LHCN-M2 (cell line): Measurements from ENCODE around the gene MANBA. TPM values are rescaled to one million over a fixed set of nuclear protein-coding genes. Genes with fewer than 3 reads are reported as not detected.
"Not testable (repeated sequence)": the region's sequence is repeated elsewhere in the genome, so short reads cannot be mapped to it uniquely, and the experiment has no call there.

Experiments used
- DNase-seq: peaks from one replicate; pipeline ENCODE4 v3.0.0-alpha.2; 2012; ENCODE audit warnings: low read depth
- total RNA-seq: library from RNA; depleted of rRNA; stranded (reverse); fragments of >200 nt; gene quantifications from 2 replicates; pipeline ENCODE4 v1.2.3, GENCODE V29; 2014

MANBA gene
- total RNA-seq, 1 experiment from 2014 or later, result 24.4 TPM

GRCh38 chr4:102620697-102621497 is 139.9 kb downstream of the MANBA start:
- DNase-seq, result peak; percentile 86

GRCh38 chr4:102619776-102620631 is 140.8 kb downstream of the MANBA start:
- DNase-seq, result peak; percentile 66

GRCh38 chr4:102619021-102619420 is 141.7 kb downstream of the MANBA start:
- DNase-seq, result not testable (repeated sequence)

- DNase-seq, result no peak
These were observed 144.1 kb downstream of the MANBA start for GRCh38 chr4:102616636-102617035.

- DNase-seq, result no peak
These were observed 146.0 kb downstream of the MANBA start for GRCh38 chr4:102614801-102615200.

- no peak for DNase-seq
These were observed 147.9 kb downstream of the MANBA start for GRCh38 chr4:102612824-102613366.

GRCh38 chr4:102612210-102612609 is 148.6 kb downstream of the MANBA start:
- no peak for DNase-seq

- DNase-seq, result no peak
These were observed 150.3 kb downstream of the MANBA start for GRCh38 chr4:102610476-102610875.

- peak; percentile 26 for DNase-seq
These were observed 150.8 kb downstream of the MANBA start for GRCh38 chr4:102610007-102610406.

- DNase-seq, result peak; percentile 50
These were observed 152.6 kb downstream of the MANBA start for GRCh38 chr4:102608190-102608589.

- DNase-seq, result no peak
These were observed 153.8 kb downstream of the MANBA start for GRCh38 chr4:102606846-102607450.

- no peak for DNase-seq
These were observed 154.5 kb downstream of the MANBA start for GRCh38 chr4:102606261-102606660.

- no peak for DNase-seq
These were observed 156.4 kb downstream of the MANBA start for GRCh38 chr4:102604222-102604940.

- DNase-seq, result no peak
These were observed 159.1 kb downstream of the MANBA start for GRCh38 chr4:102601586-102602227.

- DNase-seq, result no peak
These were observed 160.1 kb downstream of the MANBA start for GRCh38 chr4:102600689-102601088.

GRCh38 chr4:102599886-102600285 is 160.9 kb downstream of the MANBA start:
- DNase-seq, result no peak

- no peak for DNase-seq
These were observed 161.3 kb downstream of the MANBA start for GRCh38 chr4:102599455-102599854.

GRCh38 chr4:102598762-102599374 is 161.9 kb downstream of the MANBA start:
- no peak for DNase-seq

GRCh38 chr4:102598086-102598761 is 162.5 kb downstream of the MANBA start:
- no peak for DNase-seq

GRCh38 chr4:102596532-102596931 is 164.2 kb downstream of the MANBA start:
- DNase-seq, result no peak
